Nephron (organoid): Measurements from ENCODE around the gene PURA.

Experiments used
- H3K27ac Mint-ChIP-seq, 3 experiments: 2 replicates each; pipeline ENCODE4 v1.8.0; 2020; ENCODE audit warnings: mixed read lengths in 3 of 3, mild to moderate bottlenecking in 2 of 3, moderate library complexity in 1 of 3
- H3K27me3 Mint-ChIP-seq: 2 replicates; pipeline ENCODE4 v1.8.0; 2021; ENCODE audit warnings: low read depth, mild to moderate bottlenecking, moderate library complexity, mixed read lengths
- H3K36me3 Mint-ChIP-seq: 2 replicates; pipeline ENCODE4 v1.8.0; 2020; ENCODE audit warnings: low read depth, mixed read lengths
- H3K4me1 Mint-ChIP-seq: 2 replicates; pipeline ENCODE4 v1.8.0; 2020; ENCODE audit warnings: mixed read lengths
- H3K4me3 Mint-ChIP-seq, 3 experiments: 2 replicates each; pipeline ENCODE4 v1.8.0; 2020; ENCODE audit warnings: mild to moderate bottlenecking in 3 of 3, mixed read lengths in 3 of 3, moderate library complexity in 2 of 3
- H3K9me3 Mint-ChIP-seq: 2 replicates; pipeline ENCODE4 v1.8.0; 2020; ENCODE audit warnings: mixed read lengths
- TF ChIP-seq, protein P1 (sequence below), 3 experiments: fragments of 200-600 bp; sonication (generic); IDR thresholded peaks; one replicate each; pipeline ENCODE4 v1.5.0; 2021; ENCODE audit warnings: antibody characterized with exemption in 3 of 3; ENCODE audit not compliant: unreplicated experiment in 3 of 3

The PURA gene

DNA sequence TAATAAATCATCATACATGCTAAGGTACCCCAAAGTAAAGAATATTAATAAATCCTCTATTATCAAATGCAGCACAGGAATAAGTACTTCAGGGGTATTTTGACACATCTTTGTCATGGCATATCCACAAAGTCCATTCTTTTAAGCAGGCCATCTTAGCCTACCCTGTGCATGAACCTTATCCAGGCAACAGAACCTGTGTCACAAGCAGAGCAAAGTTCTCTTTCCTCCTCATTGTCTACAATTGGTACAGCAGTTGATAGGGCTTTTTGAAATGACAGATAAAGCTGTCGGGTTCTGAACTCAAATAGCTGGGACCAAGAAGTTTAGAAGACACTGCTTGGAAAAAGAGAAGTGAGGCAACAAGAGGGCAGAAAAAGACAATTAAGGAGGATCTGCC lies 30.8 kb upstream of the PURA start:
- Mint-ChIP-seq H3K4me3 (no peak overlapping the region), H3K9me3 (no peaks in the 10 kb centered on the region), H3K27me3 (peaks cover 79% of the 10 kb centered on the region), H3K4me1 (no peaks in the 10 kb centered on the region), H3K36me3 (no peaks in the 10 kb centered on the region), H3K27ac (no peak overlapping the region)
- TF ChIP-seq, protein P1, sequence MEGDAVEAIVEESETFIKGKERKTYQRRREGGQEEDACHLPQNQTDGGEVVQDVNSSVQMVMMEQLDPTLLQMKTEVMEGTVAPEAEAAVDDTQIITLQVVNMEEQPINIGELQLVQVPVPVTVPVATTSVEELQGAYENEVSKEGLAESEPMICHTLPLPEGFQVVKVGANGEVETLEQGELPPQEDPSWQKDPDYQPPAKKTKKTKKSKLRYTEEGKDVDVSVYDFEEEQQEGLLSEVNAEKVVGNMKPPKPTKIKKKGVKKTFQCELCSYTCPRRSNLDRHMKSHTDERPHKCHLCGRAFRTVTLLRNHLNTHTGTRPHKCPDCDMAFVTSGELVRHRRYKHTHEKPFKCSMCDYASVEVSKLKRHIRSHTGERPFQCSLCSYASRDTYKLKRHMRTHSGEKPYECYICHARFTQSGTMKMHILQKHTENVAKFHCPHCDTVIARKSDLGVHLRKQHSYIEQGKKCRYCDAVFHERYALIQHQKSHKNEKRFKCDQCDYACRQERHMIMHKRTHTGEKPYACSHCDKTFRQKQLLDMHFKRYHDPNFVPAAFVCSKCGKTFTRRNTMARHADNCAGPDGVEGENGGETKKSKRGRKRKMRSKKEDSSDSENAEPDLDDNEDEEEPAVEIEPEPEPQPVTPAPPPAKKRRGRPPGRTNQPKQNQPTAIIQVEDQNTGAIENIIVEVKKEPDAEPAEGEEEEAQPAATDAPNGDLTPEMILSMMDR (IDR thresholded peaks at IDR 0.05; ENCODE audit: unreplicated experiment in 3 of 3): no peak

DNA sequence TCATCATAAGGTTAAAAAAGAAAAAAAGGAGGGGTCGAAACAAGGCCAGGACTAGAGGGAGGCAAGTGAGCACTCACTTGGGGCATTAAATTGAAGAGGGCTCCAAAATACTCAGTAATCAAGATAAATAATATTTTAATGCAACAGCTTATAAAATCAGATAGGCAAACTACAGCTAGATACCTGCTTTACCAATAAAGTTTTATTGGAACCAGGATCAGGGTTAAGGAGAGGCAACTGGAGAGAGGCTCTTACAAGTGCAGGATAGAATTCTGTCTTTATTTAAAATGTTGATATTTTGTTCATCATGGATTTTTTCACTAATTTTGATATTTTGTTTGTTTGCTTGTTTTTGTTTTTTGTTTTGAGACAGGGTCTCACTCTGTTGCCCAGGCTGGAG lies 30.3 kb upstream of the PURA start:
- TF ChIP-seq, protein P1 (IDR thresholded peaks at IDR 0.05; ENCODE audit: unreplicated experiment in 3 of 3): no peak
- Mint-ChIP-seq H3K27ac (no peak overlapping the region), H3K27me3 (peaks cover 77% of the 10 kb centered on the region), H3K9me3 (no peaks in the 10 kb centered on the region), H3K4me1 (no peaks in the 10 kb centered on the region), H3K4me3 (no peak overlapping the region), H3K36me3 (no peaks in the 10 kb centered on the region)

DNA sequence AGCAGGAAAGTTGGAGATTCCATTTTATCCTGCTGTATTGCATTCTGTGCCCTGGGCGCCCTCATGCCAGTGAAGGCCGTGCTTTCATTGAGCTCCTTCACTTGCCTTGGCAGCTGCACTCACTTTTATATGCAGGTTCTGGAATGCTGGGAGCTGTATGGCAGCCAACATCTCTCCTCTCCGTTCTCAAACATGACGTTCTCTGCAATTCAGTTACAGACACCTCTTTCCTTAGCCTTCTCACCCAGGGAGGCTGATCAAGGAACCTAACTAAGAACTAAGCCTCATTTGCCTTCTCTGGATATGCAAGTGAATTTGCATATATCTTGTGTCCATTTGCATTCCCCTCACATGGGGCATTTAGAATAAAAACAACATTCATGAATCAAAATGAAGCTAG lies 29.4 kb upstream of the PURA start:
- no peaks in the 10 kb centered on the region for H3K36me3 Mint-ChIP-seq
- no peak overlapping the region for H3K4me3 Mint-ChIP-seq
- TF ChIP-seq, protein P1 (IDR thresholded peaks at IDR 0.05; ENCODE audit: unreplicated experiment in 3 of 3): no peak
- H3K27me3 Mint-ChIP-seq: peaks cover 69% of the 10 kb centered on the region
- no peak overlapping the region for H3K27ac Mint-ChIP-seq
- no peaks in the 10 kb centered on the region for H3K4me1 Mint-ChIP-seq
- H3K9me3 Mint-ChIP-seq: peaks cover 6% of the 10 kb centered on the region

DNA sequence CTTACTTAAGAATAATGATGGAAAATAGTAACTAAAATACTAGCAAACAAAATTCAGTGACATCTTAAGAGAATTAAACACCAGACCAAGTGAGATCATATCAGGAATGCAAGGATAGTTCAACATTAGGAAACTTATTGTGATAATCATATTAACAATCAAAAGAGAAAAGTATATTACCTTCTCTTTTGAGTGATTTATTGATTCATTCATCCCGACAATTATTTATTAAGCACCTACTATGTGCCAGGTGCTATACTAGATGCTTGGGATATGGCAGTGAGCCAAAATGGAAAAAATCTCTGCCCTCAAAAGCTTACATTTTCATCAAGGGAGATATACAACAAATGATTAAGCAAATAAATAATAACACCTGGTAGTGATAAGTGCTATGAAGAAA lies 23.7 kb upstream of the PURA start:
- TF ChIP-seq, protein P1 (IDR thresholded peaks at IDR 0.05; ENCODE audit: unreplicated experiment in 3 of 3): no peak
- H3K36me3 Mint-ChIP-seq: no peaks in the 10 kb centered on the region
- peaks cover 55% of the 10 kb centered on the region for H3K27me3 Mint-ChIP-seq
- no peaks in the 10 kb centered on the region for H3K4me1 Mint-ChIP-seq
- no peak overlapping the region for H3K4me3 Mint-ChIP-seq
- H3K9me3 Mint-ChIP-seq: peaks cover 22% of the 10 kb centered on the region
- H3K27ac Mint-ChIP-seq: no peak overlapping the region

DNA sequence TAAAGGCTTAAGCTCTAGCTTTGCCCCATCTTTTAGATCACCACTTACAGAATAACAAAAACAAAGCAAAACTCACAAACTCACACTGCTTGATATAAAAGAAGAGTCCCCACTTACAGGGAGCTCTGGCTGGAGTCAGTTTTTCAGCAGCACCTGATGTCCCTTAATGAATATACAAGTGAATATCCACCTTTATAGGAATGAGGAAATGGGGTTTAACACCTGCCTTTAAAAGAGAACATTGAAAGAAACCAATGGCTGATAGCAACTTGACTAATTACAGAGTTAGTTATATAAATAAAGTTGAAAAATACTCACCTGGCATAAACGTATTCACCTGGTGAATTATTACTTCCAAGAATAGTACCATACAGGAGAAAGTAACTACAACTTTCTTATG lies 20.7 kb upstream of the PURA start:
- Mint-ChIP-seq H3K27ac (no peak overlapping the region), H3K36me3 (no peaks in the 10 kb centered on the region), H3K9me3 (peaks cover 22% of the 10 kb centered on the region)

DNA sequence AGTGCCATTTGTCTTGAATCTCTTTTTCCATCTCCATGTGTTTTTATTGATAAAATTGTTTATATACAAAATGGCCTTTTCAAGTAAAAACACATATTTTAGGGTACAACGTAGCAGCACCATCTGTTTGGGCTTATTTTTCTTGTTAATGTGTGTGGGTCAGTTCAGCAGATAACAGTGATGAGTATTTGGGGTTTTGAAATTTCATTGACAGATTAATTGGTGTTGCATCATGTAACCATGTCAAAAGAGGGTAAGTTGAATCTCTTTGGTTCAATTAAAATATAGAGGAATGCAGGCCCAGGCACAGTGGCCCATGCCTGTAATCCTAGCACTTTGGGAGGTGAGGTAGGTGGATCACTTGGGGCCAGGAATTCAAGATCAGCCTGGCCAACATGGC lies 20.0 kb upstream of the PURA start:
- Mint-ChIP-seq H3K4me3 (no peak overlapping the region), H3K4me1 (no peaks in the 10 kb centered on the region), H3K27me3 (peaks cover 60% of the 10 kb centered on the region), H3K36me3 (no peaks in the 10 kb centered on the region), H3K27ac (no peak overlapping the region), H3K9me3 (peaks cover 22% of the 10 kb centered on the region)
- TF ChIP-seq, protein P1 (IDR thresholded peaks at IDR 0.05; ENCODE audit: unreplicated experiment in 3 of 3): no peak

More for the DNA sequence above, 20.7 kb upstream of the PURA start:
- H3K4me3 Mint-ChIP-seq: no peak overlapping the region
- no peaks in the 10 kb centered on the region for H3K4me1 Mint-ChIP-seq
- TF ChIP-seq, protein P1 (IDR thresholded peaks at IDR 0.05; ENCODE audit: unreplicated experiment in 3 of 3): no peak
- peaks cover 57% of the 10 kb centered on the region for H3K27me3 Mint-ChIP-seq
